GDM1 (cell line): ENCODE measurements around the gene TFAP2B.

Experiments used
- DNase-seq: peaks from one replicate; lab custom pipeline; 2025; lab: John Stamatoyannopoulos, UW

TFAP2B gene

DNA sequence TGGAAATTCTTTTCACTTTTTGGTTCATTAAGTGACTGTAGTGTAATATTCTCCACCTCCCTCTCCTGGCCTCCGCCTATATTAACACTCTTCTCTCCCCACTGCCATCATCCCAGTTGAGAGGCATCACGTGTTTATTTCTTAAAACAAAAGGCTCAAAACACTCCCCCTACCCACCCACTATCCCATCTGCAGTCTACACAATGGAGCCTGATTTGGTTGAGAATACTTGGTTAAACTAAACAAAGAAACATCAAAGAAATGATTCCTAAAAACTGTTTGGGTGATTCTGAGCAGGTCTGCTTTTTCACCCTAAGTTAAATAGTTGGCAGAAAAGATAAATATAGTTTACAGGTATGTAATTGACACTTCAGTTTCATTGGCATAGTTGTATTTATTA lies 5.9 kb downstream of the TFAP2B start:
- no peak for DNase-seq

DNA sequence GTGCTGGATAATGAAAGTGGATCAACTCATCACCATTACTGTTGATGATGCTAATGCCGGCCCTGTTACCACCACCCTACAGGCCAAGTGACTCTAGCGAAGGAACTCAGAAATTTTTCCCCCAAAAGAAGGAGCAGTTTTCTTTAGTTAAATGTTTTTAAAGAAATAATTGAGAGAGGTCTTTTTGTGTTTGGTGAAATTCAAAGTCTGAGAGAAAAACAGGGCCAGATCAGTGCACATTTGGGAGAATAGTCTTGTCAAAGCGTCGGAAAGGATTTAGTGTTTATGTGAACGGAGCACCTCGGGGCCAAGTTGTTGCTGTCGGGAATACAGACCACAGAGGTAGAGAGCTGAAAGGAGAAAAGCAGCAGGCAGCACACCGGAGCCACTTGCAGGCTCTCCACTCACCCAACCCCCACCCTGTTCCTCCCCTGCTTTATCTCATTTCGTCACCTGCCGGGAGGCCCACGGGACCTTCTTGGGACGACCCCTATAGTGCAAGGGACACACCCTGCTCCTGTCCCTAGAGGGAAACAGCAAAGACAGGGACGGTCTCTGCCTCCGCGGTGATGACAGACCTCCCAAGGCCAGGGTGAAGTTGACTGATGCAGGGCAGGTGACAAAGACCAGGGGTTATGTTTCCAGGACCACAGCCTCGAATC lies 6.8 kb downstream of the TFAP2B start:
- no peak for DNase-seq

DNA sequence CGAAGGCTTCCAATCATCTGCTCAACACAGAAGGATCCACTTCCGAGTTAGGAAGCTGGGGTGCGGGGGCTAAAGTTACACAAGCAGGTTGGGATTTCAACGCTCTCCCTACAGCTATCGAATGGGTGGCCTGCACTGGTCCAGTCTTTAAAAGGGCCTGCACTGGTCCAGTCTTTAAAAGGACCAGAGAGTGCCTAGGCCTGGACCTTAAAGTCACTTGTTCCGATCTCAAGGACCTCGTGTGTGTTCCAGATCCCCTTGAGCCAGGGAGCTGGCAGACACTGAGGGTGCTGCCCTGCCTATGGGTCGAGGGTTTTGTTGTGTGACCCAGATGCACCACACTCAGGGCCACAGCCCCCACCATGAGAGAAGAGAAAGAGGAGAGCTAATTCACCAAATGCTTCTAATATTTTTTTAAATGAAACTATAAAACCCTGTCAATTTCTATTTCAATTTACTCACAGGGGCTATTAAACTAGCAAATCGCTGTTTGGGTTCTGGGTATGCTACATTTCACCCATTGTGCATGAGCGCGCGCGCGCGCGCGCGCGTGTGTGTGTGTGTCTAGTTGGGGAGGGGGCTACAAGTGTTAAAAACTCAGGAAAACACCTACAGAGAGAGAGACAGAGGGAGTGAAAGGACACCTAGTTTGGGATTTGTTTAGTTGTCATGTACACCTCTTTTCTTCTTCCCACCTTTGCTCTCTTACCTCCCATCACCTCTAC lies 7.5 kb downstream of the TFAP2B start:
- no peak for DNase-seq

DNA sequence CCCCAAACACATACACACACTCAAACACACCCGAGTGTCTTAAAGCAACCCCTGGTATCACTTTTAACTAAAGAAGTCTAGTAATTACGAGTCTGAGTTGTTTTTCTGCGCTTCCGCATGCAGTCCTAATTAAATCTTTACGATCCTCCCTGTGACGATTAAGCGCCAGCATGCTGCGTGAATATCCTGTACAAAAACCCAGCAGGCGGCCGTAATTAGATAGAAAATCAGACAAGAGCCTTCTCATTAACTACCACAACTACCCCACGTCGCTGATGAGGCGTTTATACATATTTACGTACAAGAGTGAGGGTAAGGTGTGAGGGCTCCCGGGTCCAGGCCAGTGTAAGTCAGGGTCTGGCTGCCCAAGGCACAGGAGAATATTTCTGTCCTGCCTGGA lies 8.1 kb downstream of the TFAP2B start:
- DNase-seq: no peak

DNA sequence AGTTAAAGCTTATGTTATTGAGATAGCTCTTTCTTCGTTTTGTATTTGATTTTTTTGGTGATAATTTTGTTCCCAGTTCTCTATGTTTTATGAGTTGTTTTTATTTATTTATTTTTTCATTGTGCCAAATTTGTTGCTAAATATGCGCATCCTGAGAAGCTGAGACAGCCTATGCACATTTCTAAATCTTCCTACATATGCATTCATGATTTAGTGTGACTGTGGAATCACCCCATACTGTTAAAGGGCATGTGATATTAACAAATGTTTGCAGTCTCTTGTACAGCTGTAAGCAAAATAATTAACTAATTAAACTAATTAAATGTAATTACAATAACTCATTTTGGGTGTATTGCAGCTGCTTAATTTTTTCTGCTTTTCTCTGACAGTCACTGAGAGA lies 10.4 kb downstream of the TFAP2B start:
- no peak for DNase-seq

DNA sequence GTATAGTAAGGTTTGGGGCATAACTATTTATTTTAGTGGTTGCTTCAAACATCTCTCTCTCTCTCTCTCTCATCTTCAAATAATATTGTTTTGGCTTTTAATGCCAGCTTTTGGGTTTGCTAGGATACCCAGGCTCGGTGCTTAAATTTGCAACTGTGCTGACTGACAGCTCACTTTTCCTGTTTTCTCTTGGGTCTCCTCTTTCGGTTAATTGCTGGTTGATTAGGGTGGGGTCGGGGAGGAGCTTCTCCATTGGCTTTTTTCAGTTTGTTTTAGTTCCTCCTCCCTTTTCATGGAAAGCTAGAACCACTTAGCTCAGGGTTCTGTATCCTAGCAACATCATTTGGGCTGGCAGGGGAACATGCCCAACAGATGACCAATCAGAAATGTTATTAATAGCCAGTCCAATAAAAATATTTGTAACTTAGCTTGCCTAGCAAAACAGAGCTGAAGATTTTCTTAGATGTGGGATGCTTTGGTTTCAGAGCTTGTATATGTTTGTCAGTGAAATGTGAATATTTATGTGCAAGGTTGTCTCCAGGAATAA lies 11.3 kb downstream of the TFAP2B start:
- no peak for DNase-seq

DNA sequence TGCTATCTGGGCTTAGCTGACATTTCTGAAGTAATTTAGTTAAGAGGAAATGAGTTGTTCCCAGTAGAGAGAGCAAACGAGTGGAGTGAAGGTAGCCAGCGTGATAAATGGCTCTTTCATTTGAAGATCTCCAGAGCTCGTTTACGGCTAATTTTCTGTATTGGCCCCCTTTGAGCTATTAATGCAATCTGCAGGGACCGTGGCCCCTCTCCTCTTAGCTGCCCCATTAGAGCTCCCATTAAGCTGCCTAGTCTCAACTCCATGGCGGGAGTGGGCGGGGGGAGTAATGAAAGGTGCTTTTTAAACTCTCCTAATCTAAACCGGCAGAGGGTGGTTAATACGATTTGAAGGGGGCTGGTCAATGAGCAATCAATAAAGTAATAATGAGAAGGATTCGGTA lies 12.5 kb downstream of the TFAP2B start:
- DNase-seq: no peak

DNA sequence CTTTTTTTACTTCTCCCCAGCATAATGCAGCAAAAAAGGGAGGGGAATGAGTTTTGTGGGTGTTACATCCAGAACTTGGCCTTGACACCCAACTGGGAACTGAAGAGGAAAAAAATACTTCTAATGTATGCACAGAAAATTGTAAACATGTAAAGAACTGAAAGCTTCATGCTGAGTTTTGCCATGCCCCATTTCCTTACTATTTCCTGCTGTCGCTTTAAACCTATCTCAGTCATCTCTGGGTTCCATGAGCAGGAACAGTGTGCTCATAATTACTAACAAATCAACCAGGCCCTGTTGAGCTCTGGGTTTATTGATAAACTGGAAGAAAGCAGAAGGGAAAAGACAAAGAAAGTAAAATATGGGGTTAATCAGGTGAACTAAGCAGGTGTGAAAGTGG lies 14.2 kb downstream of the TFAP2B start:
- DNase-seq: no peak

DNA sequence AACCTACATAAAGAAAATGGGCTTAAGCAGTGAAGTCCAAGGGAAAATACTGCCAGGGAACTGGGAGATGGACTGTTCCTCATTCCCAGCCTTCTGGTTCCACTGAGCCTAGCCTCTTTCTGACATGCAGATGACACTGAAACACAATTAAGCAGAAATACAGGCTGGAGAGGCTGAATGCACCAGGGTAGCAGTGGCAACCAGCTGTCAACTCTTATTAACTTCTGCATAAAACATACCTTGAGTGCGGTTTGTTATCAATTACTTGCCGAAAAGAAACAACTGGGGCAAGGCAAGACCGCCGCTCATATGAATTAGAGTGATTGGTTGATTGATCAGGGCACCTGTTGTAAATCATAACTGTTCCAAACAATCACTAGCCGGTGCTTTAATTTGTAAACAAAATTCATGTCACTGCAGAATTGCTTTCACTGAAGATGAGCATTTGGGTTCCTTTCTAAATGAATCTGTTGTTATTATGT lies 16.3 kb downstream of the TFAP2B start:
- DNase-seq: no peak

DNA sequence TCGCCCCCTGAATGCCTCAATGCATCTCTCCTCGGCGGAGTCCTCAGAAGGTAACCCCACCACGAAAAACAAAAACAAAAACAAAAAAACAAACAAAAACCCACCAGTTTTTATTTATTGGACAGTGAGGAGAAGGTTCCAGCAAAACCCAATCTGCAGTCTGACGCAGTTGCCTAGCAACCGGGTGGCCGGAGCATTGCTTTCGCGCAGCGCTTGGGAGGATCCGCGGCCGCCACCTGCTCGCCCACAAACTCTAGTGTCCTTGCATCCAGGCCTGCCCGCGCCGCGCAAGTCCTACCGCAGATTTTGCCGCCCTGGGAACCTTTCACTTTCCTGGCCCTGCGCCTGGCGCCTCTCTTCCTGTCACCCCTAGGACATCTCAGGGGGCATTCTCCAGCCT lies 17.6 kb downstream of the TFAP2B start:
- DNase-seq: no peak

DNA sequence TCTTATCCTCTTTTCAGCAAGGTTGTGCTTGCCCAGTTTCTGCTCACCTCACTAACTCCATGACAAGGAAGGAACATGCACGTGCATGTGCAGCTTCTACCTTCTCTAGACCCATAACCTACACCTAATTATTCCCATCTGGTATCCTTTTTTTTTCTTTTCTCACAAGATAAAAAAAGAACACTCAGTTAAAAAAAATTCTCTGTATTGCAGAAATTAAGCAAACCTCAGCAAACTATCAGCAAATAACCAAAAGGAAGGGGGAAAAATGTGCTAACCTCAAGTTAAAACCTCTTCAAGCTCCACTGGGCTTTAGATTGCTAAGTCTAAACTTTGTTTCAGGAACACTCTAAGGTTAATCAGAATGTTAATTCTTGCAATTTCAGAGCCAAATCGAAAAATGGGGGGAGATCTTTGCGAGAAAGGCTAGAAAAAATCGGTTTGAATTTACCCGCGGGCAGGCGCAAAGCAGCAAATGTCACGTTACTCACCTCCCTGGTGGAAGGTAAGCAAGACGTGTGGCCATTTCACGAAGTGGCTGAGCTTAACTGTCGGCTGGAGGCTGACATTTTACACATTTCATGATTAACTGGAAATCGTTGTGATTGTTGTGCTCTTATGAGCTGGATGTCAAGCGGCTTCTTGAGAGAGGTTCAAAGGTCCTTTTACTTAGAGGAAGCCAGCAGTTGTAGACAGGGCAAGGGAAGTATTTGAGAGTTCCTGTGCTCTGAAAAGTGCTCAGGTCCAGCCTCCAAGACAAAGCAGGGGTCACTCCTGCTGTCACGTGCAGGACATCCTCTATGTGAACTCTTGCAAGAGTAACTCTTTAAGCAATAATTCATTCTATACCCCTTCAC lies 19.1 kb downstream of the TFAP2B start:
- DNase-seq: no peak

DNA sequence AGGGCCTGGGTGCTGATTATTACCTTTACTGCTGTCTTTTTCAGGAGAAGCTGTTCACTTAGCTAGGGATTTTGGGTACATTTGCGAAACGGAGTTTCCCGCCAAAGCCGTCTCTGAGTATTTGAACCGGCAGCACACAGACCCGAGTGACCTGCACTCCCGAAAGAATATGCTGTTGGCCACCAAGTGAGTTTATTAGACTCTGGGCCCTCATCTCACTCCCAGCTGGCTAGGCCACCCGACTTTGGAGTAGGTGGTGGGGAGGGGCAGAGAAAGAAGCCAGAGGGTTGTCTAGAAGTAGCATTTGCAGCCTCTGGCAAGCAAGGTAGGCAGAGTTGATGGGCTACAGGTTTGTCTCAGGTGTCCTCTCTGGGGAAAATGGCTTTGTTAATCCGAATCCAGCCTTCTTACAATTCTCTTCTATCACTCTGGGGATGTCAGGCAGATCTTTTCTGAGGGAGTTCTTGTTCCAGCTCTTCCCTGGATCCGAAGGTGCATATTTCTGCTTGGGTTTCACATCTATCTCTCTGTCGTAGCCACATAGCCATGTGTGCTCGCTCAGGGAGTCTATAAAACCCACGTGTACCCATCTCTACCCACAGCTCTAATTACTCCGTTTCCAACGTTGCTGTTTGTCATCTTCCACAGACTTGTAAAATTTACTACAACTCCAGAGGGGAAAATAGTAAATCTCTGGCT lies 21.6 kb downstream of the TFAP2B start:
- no peak for DNase-seq

DNA sequence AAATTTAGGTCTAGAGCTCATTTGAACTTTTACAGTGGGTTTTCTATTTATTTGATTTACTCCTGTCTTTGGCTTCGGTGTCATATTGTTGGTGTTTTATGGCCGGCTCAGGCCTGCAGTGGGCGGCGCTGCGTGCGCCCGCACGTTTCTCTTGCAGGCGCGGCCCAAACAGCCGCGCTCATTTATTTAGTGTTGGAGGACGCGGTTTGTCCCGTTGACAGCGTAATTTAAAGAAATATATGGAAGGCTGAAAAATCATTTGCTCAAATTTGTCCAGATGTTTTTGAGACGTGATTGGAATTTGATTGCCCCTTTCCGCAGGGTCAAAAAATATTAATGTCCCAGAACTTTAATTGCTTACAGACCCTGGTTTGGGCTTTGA lies 22.1 kb downstream of the TFAP2B start:
- DNase-seq: no peak

DNA sequence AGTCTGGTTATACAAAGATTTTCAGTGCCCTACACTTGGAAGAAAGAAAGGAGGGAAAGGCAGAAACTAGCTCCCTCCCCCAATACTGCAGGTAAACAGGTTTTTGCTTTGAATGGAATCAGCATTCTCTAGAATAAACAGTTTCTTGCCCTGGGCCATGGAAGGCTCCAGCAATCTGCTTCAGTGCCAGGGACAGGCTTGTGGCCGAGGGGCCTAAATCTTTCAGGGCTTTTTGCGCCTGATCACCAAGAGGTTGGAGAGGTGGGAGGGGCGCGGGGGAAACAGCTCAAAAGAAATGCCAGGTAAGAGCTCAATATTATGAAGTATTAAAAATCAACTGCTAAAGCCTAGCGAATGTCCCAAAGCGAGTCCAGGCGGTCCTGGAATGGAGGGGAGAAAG lies 23.8 kb downstream of the TFAP2B start:
- DNase-seq: no peak

DNA sequence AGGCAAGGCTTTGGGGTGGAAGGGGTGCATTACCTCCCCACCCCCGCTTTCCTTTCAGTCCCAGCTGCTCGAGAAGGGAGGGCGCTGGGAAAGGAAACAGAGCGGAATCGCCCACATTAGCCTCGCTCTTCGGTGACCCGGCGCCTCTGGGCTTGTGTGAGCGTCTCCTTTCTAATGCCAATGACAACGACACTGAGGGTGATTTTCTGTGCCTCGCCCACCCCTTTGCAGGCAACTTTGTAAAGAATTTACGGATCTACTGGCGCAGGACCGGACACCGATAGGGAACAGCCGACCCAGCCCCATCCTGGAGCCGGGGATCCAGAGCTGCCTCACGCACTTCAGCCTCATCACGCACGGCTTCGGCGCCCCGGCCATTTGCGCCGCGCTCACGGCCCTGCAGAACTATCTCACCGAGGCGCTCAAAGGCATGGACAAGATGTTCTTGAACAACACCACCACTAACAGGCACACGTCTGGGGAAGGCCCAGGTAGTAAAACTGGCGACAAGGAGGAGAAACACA lies 24.3 kb downstream of the TFAP2B start:
- no peak for DNase-seq

DNA sequence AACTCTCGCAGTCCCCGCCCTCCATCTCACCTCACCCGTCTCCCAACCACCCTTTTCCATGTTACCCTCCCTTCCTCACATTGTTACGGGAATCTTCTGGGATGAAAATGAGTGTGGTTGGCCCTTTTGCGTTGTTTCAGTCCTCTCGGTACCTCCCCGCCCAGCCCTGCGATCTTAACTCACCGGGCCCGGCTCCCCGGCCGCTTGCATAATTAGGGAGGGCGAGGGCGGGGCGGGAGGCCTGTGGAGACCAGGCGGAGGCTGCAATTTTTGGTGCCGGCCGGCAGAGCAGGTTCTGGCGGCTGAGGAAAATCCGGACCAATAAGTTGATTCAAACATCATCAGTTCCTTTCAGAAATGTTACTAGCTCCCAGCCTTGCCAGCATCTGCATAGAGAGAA lies 25.2 kb downstream of the TFAP2B start:
- no peak for DNase-seq

DNA sequence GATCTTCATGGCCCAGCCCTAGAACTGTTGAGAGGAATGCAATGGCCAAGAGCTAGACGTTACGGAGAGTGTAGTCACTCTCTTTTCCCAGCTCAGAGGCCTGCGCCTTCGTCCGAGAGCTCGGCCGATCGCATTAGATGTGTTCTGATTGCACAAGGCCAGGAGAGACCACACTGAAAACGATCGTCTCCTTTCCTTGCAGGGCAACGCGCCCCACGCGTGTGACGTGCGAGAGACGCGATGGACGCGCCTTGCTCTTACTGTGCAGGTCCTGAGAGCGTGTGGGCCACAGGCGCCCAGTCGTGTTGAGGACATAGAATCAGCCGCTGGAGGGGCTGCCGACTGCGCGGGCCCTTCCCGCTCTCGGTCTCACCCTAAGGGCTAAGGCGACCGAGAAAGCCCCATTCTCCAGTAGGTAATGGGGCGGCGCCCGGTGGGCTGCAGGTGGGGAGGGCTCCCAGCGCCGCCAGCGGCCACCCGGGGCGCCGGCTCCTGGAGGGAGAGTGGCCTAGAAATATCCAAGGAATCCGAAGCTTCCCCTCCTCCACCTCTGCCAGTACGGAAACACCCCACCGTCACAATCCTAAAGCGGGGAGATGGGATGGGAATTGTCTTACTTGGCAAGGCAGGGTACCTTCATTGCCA lies 26.9 kb downstream of the TFAP2B start:
- no peak for DNase-seq

DNA sequence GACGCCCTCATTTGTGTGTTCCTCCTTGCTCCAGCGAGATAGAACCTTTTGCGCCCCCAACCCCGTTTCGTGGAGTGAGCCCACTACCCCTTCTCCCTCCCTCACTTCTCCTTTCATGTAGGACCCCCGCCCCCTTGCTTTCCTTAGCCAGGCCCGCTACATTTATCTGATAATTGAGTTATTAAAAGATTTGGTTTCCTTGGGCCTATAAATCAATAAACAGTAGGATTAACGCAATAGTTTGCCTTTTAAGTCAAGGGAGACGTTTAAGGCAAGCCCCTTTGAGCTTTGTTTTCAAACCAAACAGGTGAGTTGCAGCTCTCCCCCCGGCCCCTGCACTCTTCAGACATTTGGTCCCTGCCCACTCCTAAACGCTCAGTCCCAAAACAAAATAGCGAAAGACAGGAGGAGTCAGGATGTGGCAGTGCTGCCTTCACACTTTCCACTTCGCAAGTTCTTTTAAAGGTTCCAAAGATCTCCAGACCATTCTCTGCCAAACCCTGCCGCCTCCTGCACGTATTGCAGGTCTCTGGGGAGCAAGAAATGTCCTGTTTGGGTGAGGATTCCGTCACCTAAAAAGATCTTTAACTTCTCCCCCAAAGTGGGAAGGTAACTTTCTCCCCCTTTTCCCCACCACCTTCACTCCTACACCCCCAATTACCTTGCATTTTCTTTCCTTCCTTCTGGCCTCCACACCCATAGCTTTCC lies 27.6 kb downstream of the TFAP2B start:
- DNase-seq: no peak

DNA sequence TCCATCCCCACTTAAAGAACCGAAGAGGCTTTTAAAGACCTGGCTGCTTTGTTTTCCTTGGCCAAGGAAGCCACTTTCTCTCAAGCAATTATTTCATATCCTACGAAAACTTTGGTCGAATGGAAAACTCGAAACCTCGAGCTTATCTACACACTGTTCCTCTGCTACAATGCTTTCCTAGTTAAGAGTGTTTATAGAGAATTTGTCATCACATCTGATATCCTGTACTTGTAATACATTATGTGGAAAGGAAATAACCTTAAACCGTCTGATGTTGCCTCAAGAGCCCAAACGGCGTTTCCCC lies 28.1 kb downstream of the TFAP2B start:
- no peak for DNase-seq

DNA sequence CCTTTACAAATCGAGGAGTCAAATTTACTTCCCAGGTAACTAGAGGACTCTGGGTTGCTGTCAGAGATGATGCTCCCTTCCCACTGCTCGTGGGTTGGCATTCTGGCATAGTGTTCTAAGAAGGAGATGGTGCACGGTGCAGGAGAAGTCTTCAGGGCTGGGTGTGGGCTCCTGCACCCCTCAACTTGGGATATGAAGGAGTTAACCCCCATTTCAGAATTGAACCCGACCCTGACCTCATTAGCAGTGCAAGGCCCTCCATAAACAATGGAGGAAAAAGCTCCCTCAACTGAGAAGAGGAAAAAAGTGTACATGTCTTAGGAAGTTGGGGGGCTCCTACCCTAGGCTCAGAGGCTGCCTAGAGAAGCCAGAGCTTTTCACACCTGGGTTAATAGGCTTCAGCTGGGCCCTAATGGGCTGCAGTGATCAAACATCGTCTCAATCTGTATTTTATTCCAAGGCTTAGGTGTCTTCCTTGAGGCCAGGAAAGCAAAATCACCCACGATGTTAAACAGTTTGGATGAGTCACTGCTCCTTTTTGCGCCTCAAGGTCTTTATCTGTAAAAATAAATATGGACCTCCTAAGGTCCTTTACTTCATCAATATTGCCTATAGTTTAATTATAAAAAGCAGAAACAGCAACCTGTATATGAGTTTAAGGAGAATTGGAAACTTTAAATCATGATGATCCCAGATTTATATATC lies 29.4 kb downstream of the TFAP2B start:
- no peak for DNase-seq
